Measurements from ENCODE around the gene FRS2. TPM values are rescaled to one million over a fixed set of nuclear protein-coding genes. Genes with fewer than 3 reads are reported as not detected.

Gene FRS2
- total RNA-seq, 2 donors from 2014 or later, result 11.0 to 12.8 TPM

DNA sequence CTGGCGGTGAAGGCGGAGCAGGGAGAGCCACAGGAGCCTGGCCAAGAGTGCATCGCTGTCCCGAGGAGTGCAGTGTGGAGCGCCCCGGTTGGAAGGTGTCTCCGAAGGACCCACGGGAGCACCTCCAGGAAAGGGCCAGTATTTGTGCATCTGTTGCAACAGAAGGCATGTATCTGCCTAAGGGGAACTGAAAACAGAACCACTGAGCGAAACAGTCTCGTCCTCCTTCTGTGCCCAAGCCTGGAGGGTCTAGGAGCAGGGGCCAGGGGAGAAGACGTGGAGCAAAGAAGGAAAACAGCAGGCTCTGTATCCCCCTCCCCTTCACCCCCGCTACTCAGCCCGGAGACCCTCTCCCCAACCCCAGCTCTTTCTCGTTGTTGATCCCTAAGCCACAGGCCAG, 145.8 kb downstream of the FRS2 start:
- H3K27me3 Mint-ChIP-seq, result peaks cover 28% of the 10 kb centered on the region
- ATAC-seq (replicated peaks), result no peak

DNA sequence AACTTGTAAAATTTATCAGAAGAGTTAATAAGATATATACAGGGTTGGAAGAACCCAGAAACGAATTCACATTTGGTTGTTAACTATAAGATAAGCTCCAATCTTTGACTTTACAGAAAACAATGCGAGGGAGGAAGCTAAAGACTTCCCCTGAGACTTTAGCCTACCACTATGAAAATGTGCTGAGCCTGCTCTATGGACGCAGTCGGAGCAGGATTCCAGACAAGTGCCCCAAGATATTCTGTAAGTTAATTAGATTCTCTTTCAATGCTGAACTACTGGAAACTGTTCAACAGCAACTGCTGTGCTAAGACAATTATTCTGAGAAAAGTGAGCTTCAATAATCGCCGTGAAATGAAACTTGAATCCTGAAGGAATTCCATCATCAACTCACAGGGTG, 148.9 kb downstream of the FRS2 start:
- H3K4me3 Mint-ChIP-seq, result no peak overlapping the region
- H3K4me1 Mint-ChIP-seq, result no peaks in the 10 kb centered on the region
- H3K36me3 Mint-ChIP-seq (ENCODE audit: low read depth), result no peaks in the 10 kb centered on the region
- no peaks in the 10 kb centered on the region for H3K9me3 Mint-ChIP-seq
- no peak for ATAC-seq (replicated peaks)
- H3K27me3 Mint-ChIP-seq, result peaks cover 26% of the 10 kb centered on the region
- H3K27ac Mint-ChIP-seq, result no peak overlapping the region

More for the DNA sequence above, 145.8 kb downstream of the FRS2 start:
- H3K4me3 Mint-ChIP-seq, result no peak overlapping the region
- no peaks in the 10 kb centered on the region for H3K36me3 Mint-ChIP-seq (ENCODE audit: low read depth)
- H3K27ac Mint-ChIP-seq, result no peak overlapping the region
- no peaks in the 10 kb centered on the region for H3K4me1 Mint-ChIP-seq
- no peaks in the 10 kb centered on the region for H3K9me3 Mint-ChIP-seq

DNA sequence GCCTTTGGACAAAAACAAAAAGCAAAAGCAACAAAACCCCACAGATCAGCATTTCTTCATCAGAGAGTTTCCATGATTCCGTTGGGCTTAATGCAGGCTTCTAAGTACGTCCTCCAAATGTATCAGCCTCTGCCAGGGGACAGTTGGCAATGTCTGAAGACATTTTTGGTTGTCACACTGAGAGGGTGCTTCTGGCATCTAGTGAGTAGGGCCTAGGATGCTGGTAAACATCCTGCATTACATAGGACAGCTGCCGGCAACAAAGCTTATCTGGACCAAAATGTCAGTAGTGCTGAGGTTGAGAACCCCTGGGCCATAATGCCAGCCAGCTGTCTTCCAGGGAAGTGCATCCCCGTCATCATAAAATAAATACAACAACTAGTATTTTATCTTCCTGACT, 149.9 kb downstream of the FRS2 start:
- Mint-ChIP-seq H3K4me1 (no peaks in the 10 kb centered on the region), H3K9me3 (no peaks in the 10 kb centered on the region), H3K4me3 (no peak overlapping the region), H3K27me3 (peaks cover 26% of the 10 kb centered on the region), H3K27ac (no peak overlapping the region), H3K36me3 (ENCODE audit: low read depth) (no peaks in the 10 kb centered on the region)
- no peak for ATAC-seq (replicated peaks)

DNA sequence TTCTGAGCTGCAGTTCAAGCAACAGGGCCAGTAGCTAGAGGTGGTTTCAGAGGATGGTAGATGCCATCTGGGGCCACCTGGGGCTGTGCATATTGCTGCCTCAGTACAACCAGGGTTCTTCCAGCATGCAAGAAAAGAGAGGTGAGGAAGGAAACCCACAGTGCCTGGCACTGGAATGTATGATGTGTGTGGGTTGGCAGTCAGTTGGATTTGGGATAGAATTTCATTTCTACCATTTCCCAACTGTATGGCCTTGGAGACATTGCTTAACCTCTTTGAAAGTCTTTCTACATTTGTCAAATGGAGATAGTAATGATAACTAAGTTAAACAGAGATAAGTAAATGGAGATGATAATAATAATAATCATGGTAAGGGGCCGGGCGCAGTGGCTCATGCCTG, 150.7 kb downstream of the FRS2 start:
- H3K27ac Mint-ChIP-seq, result no peak overlapping the region
- H3K4me1 Mint-ChIP-seq, result no peaks in the 10 kb centered on the region
- no peaks in the 10 kb centered on the region for H3K36me3 Mint-ChIP-seq (ENCODE audit: low read depth)
- no peaks in the 10 kb centered on the region for H3K9me3 Mint-ChIP-seq
- no peak overlapping the region for H3K4me3 Mint-ChIP-seq
- ATAC-seq (replicated peaks), result no peak
- H3K27me3 Mint-ChIP-seq, result peaks cover 20% of the 10 kb centered on the region

DNA sequence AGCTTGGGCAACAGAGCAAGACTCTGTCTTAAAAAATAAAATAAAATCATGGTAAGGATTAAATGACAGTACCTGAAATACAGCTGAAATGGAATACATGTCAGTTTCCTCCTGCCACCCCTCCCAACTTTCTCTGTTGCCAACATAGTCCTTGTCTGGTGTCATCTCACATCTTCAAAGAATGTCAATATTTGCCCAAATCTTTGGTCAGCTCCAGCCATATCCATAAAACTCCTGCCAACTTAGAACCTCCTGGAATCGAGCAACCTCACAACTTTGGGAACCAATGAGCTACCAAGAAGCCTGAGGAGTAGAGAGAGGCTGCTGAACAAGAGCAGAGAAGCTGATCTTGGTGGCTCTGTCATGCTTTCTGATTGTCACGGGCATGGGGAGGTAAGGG, 151.4 kb downstream of the FRS2 start:
- no peaks in the 10 kb centered on the region for H3K36me3 Mint-ChIP-seq (ENCODE audit: low read depth)
- no peak overlapping the region for H3K27ac Mint-ChIP-seq
- H3K27me3 Mint-ChIP-seq, result peaks cover 17% of the 10 kb centered on the region
- H3K4me3 Mint-ChIP-seq, result no peak overlapping the region
- H3K9me3 Mint-ChIP-seq, result no peaks in the 10 kb centered on the region
- no peaks in the 10 kb centered on the region for H3K4me1 Mint-ChIP-seq
- ATAC-seq (replicated peaks), result no peak

DNA sequence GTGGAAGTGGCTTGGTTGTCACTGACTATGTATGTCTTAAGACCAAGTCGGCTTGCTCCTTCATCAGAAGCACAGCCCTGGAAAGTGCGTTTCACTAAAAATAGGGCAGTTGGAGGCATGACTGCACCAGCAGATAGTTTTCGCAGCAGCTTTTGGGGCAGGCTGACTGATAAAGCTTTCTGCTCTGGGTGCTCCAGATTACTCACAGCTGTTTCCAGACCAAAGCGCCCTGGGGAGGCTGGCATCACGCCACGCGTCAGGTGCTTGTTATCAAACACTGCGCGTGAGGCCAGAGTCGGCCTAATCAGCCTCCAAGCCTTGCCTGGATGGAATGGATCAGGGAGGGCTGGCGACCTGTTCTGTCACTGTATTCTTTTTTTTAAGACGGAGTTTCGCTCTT, 153.8 kb downstream of the FRS2 start:
- no peaks in the 10 kb centered on the region for H3K9me3 Mint-ChIP-seq
- ATAC-seq (replicated peaks), result no peak
- no peak overlapping the region for H3K4me3 Mint-ChIP-seq
- H3K27ac Mint-ChIP-seq, result no peak overlapping the region
- H3K36me3 Mint-ChIP-seq (ENCODE audit: low read depth), result no peaks in the 10 kb centered on the region
- H3K27me3 Mint-ChIP-seq, result peaks cover 8% of the 10 kb centered on the region
- H3K4me1 Mint-ChIP-seq, result no peaks in the 10 kb centered on the region

DNA sequence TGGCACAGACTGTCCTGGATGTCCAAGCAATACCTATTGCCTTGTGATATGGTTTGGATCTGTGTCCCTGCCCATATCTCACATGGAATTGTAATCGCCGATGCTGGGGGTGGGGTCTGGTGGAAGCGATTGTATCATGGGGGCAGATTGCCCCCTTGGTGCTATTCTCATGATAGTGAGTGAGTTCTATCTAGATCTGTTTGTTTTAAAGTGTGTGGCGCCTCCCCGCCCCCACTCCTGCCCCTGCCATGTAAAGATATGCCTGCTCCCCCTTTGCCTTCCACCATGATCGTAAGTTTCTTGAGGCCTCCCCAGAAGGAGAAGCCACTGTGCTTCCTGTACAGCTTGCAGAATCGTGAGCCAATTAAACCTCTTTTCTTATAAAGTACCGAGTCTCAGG, 157.3 kb downstream of the FRS2 start:
- Mint-ChIP-seq H3K4me1 (no peaks in the 10 kb centered on the region), H3K27ac (no peak overlapping the region), H3K4me3 (no peak overlapping the region), H3K27me3 (no peaks in the 10 kb centered on the region), H3K36me3 (ENCODE audit: low read depth) (no peaks in the 10 kb centered on the region), H3K9me3 (no peaks in the 10 kb centered on the region)
- ATAC-seq (replicated peaks), result no peak

Other genes with a start within 250 kb of the FRS2 start
- 10 to 100 TPM; 66.3 to 91.8 TPM for gene CPSF6, start 230.8 kb upstream of the FRS2 start, total RNA-seq
- gene LYZ, start 122.0 kb upstream of the FRS2 start, total RNA-seq, result under 1 TPM in 1 of 2 donors, not detected in 1; 0.26 TPM
- 10 to 100 TPM; 28.4 to 48.3 TPM for gene YEATS4, start 110.6 kb upstream of the FRS2 start, total RNA-seq
- 100 to 1,000 TPM; 178 to 384 TPM for gene CCT2, start 115.1 kb downstream of the FRS2 start, total RNA-seq
- not detected for gene LRRC10, start 140.5 kb downstream of the FRS2 start, total RNA-seq
- not detected for gene BEST3, start 228.9 kb downstream of the FRS2 start, total RNA-seq